ENCODE data around the gene NBPF3. TPM values are rescaled to one million over a fixed set of nuclear protein-coding genes. Genes with fewer than 3 reads are reported as not detected.

NBPF3 gene
- total and polyA plus RNA-seq, 2 donors (not counting 3 experiments of a cell fraction or from before 2014, with no cell fraction given) = 3.3 to 6.5 TPM

DNA sequence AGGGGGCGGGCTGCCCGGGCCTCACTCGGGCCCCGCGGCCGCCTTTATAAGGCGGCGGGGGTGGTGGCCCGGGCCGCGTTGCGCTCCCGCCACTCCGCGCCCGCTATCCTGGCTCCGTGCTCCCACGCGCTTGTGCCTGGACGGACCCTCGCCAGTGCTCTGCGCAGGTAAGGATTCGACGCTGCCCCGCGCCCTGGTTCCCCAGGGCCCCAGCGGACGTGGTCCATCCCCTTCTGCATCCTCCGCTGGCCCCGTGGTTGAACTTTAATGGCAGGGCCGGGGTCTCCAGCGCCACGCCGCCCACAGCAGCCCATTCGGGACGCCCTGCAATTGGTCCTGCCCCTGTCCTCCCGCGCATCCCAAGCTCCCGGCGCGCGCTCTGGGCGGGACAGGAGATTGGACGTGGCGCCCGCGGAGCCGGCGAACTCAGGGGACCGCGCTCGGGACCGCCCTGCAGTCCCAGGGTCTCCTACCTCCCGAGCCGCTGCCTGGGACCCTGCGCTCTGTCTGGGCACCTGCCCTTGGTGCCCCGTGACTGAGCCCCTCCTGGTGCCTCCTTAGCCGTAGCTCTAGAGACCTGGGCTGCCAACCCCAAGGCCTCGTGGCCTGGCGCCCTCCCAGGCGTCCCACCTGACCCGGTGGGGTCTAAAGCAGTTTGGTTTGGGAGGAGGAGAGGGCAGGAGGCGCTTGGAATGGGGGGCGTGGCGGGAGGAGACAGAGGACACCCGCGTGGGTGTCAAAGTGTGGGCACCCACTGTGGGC, 69.6 kb downstream of the NBPF3 start, which contains the start of gene ALPL:
Gene ALPL (plus strand): TSS at position 73 of the 762 bp plus-strand sequence. CDS start 44,659 bp downstream, outside the sequence.
- TF ChIP-seq CTCF (IDR thresholded peaks at IDR 0.05; ENCODE audit: extremely low read depth in 1 of 2, insufficient read depth in 1 of 2, low read depth in 1 of 2, low read length in 2 of 2) (no peak), EZH2 (IDR thresholded peaks at IDR 0.05; ENCODE audit: borderline replicate concordance, low read depth, low read length, severe bottlenecking) (peak; percentile 96), GATA2 (IDR thresholded peaks at IDR 0.05; ENCODE audit: insufficient read depth, insufficient read length, low read depth, low read length) (no peak), JUN (IDR thresholded peaks at IDR 0.05; ENCODE audit: borderline replicate concordance, insufficient read depth, insufficient read length, low read depth) (no peak), MYC (IDR thresholded peaks at IDR 0.05; ENCODE audit: low read depth, low read length) (no peak)
- Histone ChIP-seq H3K27me3 (ENCODE audit: control insufficient read depth in 2 of 2, insufficient read depth in 2 of 2, low read length in 2 of 2) (peaks cover 51% of the 10 kb centered on the region in 2 experiments), H3K9me1 (replicated peaks; ENCODE audit: control insufficient read depth, extremely low read depth, insufficient read depth, low read length) (no peaks in the 10 kb centered on the region), H3K9me3 (replicated peaks; ENCODE audit: control insufficient read depth, insufficient read depth, low read length) (no peaks in the 10 kb centered on the region), H3K9ac (replicated peaks; ENCODE audit: extremely low read depth, insufficient read depth, low read length) (no peak within 1 kb of the TSS), H3K4me3 (replicated peaks in 1 of 3; ENCODE audit: insufficient read depth in 1 of 3, low read depth in 1 of 3, low read length in 3 of 3) (no peak within 1 kb of the TSS), H2AFZ (ENCODE audit: low read depth, low read length) (peak within 1 kb of the TSS; percentile 79), H3K4me1 (ENCODE audit: control insufficient read depth, extremely low read depth, insufficient read depth, low read length) (peaks cover 3% of the 10 kb centered on the region), H3K36me3 (ENCODE audit: control insufficient read depth in 2 of 2, extremely low read depth in 1 of 2, insufficient read depth in 2 of 2, low read length in 2 of 2) (no peaks in the 10 kb centered on the region), H4K20me1 (replicated peaks; ENCODE audit: control insufficient read depth, extremely low read depth, insufficient read depth, low read length) (no peaks in the 10 kb centered on the region), H3K27ac (ENCODE audit: insufficient read depth, low read depth, low read length) (no peak within 1 kb of the TSS), H3K4me2 (ENCODE audit: insufficient read depth, low read length) (no peak within 1 kb of the TSS), H3K79me2 (ENCODE audit: control insufficient read depth, insufficient read depth, low read length) (no peaks in the 10 kb centered on the region)
- DNase-seq (ENCODE audit: low read depth, low spot score) (no peak), FAIRE-seq (no peak)
- POLR2A ChIA-PET = interaction anchor here (0.5 kb wide), 1 partner anchor 498 kb away, joined by 5 read pairs; no protein-coding TSS in a partner anchor
- dilution Hi-C loops (cut with MboI; ENCODE audit: extremely low pct_ligation_motif_present, low sequenced_read_pairs) = no loop called here
- no TSS peak for BruUV-seq (replicated peaks)
- CTCF ChIA-PET = interaction anchor here (0.6 to 2.4 kb wide), 27 partner anchors 7 to 907 kb away, joined by 3 to 45 read pairs (median 4); no protein-coding TSS in a partner anchor
- intact Hi-C loops (cut with micrococcal nuclease) = loop anchor here (1.0 to 2.0 kb wide), 3 partner anchors 65 to 149 kb away; no protein-coding TSS in a partner anchor
